Measurements from ENCODE around the gene CES4A. TPM values are rescaled to one million over a fixed set of nuclear protein-coding genes. Genes with fewer than 3 reads are reported as not detected.
A peak's percentile ranks its signal among the peaks of the same experiment; 100 is the strongest.

Gene CES4A
- total RNA-seq, 4 donors from 2014 or later = 13.7 to 26.5 (median 17.9) TPM

DNA sequence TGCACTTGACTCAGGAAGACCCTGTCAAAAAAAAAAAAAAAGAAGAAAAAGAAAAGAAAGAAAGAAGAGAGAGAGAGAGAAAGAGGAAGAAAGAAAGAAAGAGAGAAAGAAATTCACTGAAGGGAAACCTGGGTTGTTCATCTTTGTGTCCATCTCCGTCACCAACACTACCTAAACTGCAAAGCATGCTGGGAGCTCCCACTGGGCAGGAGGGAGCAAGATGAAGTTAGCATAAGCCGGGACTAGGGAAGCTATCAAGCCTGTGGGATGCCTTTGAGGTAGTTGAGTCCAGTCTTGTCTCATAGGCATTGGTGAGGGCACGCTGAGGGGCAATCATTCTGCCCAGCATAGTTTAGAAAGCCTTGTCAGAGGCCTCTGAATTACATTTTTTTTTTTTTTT lies 32.9 kb downstream of the CES4A start:
- Histone ChIP-seq H3K27me3 (no peaks in the 10 kb centered on the region), H3K4me3 (no peak overlapping the region), H3K4me1 (no peaks in the 10 kb centered on the region), H3K9me3 (no peaks in the 10 kb centered on the region), H3K36me3 (no peaks in the 10 kb centered on the region), H3K27ac (no peak overlapping the region)
- DNase-seq = peak in 2 of 3 donors; percentile 2 to 19
- TF ChIP-seq POLR2A (IDR thresholded peaks at IDR 0.05) (no peak), CTCF (IDR thresholded peaks at IDR 0.05) (no peak)

GRCh38 chr16:67022531-67023214 lies 34.3 kb downstream of the CES4A start:
- H3K4me1 ChIP-seq = no peaks in the 10 kb centered on the region
- TF ChIP-seq CTCF (IDR thresholded peaks at IDR 0.05) = no peak
- no peak for TF ChIP-seq POLR2A (IDR thresholded peaks at IDR 0.05)
- peak in 1 of 3 donors; percentile 8 for DNase-seq
- H3K27me3 ChIP-seq = no peaks in the 10 kb centered on the region
- H3K4me3 ChIP-seq = no peak overlapping the region
- H3K9me3 ChIP-seq = no peaks in the 10 kb centered on the region
- H3K36me3 ChIP-seq = no peaks in the 10 kb centered on the region
- no peak overlapping the region for H3K27ac ChIP-seq

DNA sequence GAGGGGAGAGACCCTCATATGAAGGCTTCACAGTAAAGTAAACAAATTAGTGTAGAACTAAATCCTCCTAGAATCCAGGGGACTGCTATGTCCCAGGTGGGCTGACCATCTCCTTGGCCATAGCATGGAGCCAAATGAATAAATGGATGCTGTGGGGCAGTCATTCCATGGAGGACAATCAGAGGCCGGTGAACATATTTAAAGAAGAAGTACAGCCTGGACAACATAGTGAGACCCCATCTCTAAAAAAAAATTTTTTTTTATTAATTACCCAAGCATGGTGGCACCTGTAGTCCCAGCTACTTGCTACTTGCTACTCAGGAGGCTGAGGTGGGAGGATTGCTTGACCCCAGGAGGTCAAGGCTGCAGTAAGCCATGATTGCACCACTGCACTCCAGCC lies 35.3 kb downstream of the CES4A start:
- TF ChIP-seq CTCF (IDR thresholded peaks at IDR 0.05) = no peak
- TF ChIP-seq POLR2A (IDR thresholded peaks at IDR 0.05) = no peak
- Histone ChIP-seq H3K27ac (no peak overlapping the region), H3K4me3 (no peak overlapping the region), H3K9me3 (no peaks in the 10 kb centered on the region), H3K4me1 (no peaks in the 10 kb centered on the region), H3K36me3 (no peaks in the 10 kb centered on the region), H3K27me3 (no peaks in the 10 kb centered on the region)
- DNase-seq = peak in 1 of 3 donors; percentile 11

DNA sequence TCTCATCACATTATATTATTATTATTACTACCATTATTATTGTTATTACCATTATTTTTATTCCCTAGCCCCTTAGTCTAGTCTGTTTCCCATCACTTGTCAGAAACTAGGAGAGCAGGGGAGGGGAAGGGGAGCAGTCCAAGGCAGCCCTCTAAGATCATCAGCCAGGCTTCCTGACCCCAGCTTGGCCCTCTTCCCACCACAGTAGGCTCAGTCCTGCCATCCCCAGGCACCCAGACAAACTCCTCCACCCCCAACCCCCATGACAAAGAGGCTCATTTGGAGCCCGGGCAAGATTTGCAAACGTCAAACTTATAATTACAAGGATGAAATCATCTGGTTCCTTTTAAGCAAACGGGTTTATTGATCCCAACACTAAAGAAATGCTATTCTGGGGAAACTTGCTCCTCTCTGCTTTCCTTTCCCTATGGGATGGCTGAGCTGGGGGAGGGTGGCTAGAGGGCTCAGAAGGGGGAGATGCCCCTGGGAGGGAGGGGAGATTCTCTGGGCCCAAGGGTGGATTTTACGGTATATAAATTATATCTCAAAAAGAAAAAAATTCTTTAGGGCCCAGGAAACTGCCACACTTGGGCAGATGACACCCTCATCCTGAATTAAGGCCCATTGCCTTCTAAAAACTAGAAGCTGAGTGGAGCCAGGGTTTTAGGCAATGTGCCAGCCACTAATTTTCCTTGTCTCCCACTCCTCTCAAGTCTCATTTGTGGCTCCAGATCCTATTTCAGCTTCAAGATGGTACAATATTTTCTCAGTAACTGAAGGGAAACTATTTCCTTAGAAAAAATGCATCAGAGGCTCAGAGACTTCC lies 36.2 kb downstream of the CES4A start:
- TF ChIP-seq CTCF (IDR thresholded peaks at IDR 0.05) (no peak), POLR2A (IDR thresholded peaks at IDR 0.05) (no peak)
- Histone ChIP-seq H3K4me3 (no peak overlapping the region), H3K27me3 (no peaks in the 10 kb centered on the region), H3K27ac (no peak overlapping the region), H3K9me3 (no peaks in the 10 kb centered on the region), H3K36me3 (no peaks in the 10 kb centered on the region), H3K4me1 (no peaks in the 10 kb centered on the region)
- DNase-seq = peak in 1 of 3 donors; percentile 29

GRCh38 chr16:67025210-67025550 lies 36.8 kb downstream of the CES4A start:
- Histone ChIP-seq H3K27ac (no peak overlapping the region), H3K36me3 (no peaks in the 10 kb centered on the region), H3K4me1 (peaks cover 0 to under 1% (median under 1%) of the 10 kb centered on the region in 4 donors), H3K9me3 (no peaks in the 10 kb centered on the region), H3K4me3 (no peak overlapping the region), H3K27me3 (no peaks in the 10 kb centered on the region)
- DNase-seq = peak in 1 of 3 donors; percentile 43
- TF ChIP-seq POLR2A (IDR thresholded peaks at IDR 0.05) (no peak), CTCF (IDR thresholded peaks at IDR 0.05) (no peak)

Measured in Peyer's patch (tissue), 4 donors.